ENCODE measurements around the gene ARRDC2. TPM values are rescaled to one million over a fixed set of nuclear protein-coding genes. Genes with fewer than 3 reads are reported as not detected.

Gene ARRDC2
- total RNA-seq: 10 to 100 TPM; 29.1 TPM

DNA sequence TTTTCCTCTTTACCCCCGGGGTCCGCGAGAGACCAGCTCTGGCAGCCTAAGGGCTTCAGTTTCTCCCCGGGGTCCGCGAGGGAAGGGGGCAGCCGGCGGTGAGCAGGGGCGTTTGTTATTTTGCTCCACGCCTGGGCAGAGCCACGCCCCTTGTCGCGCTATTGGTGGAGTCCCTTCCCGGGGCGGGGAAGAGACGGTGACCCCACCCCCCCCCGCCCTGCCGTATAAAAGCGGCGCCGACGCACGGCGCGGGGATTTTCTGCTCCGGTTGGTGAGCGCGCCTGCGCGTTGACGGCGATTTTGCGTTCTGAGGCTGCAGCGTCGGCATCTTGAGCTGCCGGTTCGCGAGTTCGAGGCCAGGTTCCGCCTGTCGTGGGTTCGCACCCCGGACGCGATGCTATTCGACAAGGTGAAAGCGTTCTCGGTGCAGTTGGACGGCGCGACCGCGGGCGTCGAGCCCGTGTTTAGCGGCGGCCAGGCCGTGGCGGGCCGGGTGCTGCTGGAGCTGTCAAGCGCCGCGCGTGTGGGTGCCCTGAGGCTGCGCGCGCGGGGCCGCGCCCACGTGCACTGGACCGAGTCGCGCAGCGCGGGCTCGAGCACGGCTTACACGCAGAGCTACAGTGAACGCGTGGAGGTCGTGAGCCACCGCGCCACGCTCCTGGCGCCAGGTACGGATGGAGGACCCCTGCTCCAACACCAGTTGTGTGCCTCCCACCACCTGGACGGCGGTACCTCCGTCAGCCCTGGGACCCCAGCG is at the start of gene ARRDC2:
Gene ARRDC2 (plus strand): TSS at position 254 of the 757 bp plus-strand sequence. CDS start 141 bp downstream, at position 395.
- H3K27ac Mint-ChIP-seq: peak within 1 kb of the TSS; percentile 82
- intact Hi-C loops (cut with micrococcal nuclease): loop anchor here (1.0 to 10.0 kb wide), 2 partner anchors 50 to 147 kb away; partner anchors contain the start of gene PIK3R2
- peak; percentile 95 for DNase-seq
- peak within 1 kb of the TSS; percentile 77 for H3K4me3 Mint-ChIP-seq
- no peaks in the 10 kb centered on the region for H3K27me3 Mint-ChIP-seq
- H3K9me3 Mint-ChIP-seq: no peaks in the 10 kb centered on the region
- CTCF ChIA-PET: interaction anchor here (0.6 to 6.1 kb wide), 16 partner anchors 8 to 144 kb away, joined by 3 to 151 read pairs (median 6); no protein-coding TSS in a partner anchor
- POLR2A ChIA-PET: interaction anchor here (1.3 to 3.9 kb wide), 6 partner anchors 16 to 81 kb away, joined by 3 to 24 read pairs (median 6); no protein-coding TSS in a partner anchor
- H3K4me1 Mint-ChIP-seq (ENCODE audit: low read depth): peaks cover 30% of the 10 kb centered on the region
- TF ChIP-seq, protein P1, sequence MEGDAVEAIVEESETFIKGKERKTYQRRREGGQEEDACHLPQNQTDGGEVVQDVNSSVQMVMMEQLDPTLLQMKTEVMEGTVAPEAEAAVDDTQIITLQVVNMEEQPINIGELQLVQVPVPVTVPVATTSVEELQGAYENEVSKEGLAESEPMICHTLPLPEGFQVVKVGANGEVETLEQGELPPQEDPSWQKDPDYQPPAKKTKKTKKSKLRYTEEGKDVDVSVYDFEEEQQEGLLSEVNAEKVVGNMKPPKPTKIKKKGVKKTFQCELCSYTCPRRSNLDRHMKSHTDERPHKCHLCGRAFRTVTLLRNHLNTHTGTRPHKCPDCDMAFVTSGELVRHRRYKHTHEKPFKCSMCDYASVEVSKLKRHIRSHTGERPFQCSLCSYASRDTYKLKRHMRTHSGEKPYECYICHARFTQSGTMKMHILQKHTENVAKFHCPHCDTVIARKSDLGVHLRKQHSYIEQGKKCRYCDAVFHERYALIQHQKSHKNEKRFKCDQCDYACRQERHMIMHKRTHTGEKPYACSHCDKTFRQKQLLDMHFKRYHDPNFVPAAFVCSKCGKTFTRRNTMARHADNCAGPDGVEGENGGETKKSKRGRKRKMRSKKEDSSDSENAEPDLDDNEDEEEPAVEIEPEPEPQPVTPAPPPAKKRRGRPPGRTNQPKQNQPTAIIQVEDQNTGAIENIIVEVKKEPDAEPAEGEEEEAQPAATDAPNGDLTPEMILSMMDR (IDR thresholded peaks at IDR 0.05): no peak
- H3K36me3 Mint-ChIP-seq (ENCODE audit: low read depth): peaks cover 40% of the 10 kb centered on the region
- peak; percentile 87 for ATAC-seq

GRCh38 chr19:17963936-17964691 is 43.9 kb upstream of the ARRDC2 start:
- no peak overlapping the region for H3K27ac Mint-ChIP-seq
- no peak overlapping the region for H3K4me3 Mint-ChIP-seq
- no peaks in the 10 kb centered on the region for H3K36me3 Mint-ChIP-seq (ENCODE audit: low read depth)
- intact Hi-C loops (cut with micrococcal nuclease): no loop called here
- DNase-seq (no peak), ATAC-seq (no peak)
- H3K9me3 Mint-ChIP-seq: no peaks in the 10 kb centered on the region
- CTCF ChIA-PET: no interaction called here
- TF ChIP-seq, protein P1 (IDR thresholded peaks at IDR 0.05): no peak
- H3K4me1 Mint-ChIP-seq (ENCODE audit: low read depth): peaks cover 7% of the 10 kb centered on the region
- H3K27me3 Mint-ChIP-seq: peaks cover 37% of the 10 kb centered on the region
- POLR2A ChIA-PET: interaction anchor here (0.5 kb wide), 1 partner anchor 104 kb away, joined by 3 read pairs; no protein-coding TSS in a partner anchor

GRCh38 chr19:17965370-17966128 is 42.4 kb upstream of the ARRDC2 start:
- Mint-ChIP-seq H3K27me3 (peaks cover 37% of the 10 kb centered on the region), H3K36me3 (ENCODE audit: low read depth) (no peaks in the 10 kb centered on the region), H3K4me1 (ENCODE audit: low read depth) (peaks cover 7% of the 10 kb centered on the region), H3K4me3 (no peak overlapping the region), H3K27ac (no peak overlapping the region), H3K9me3 (no peaks in the 10 kb centered on the region)
- ChIA-PET POLR2A (interaction anchor here (0.7 kb wide), 1 partner anchor 337 kb away, joined by 3 read pairs; no protein-coding TSS in a partner anchor), CTCF (interaction anchor here (1.0 to 2.0 kb wide), 2 partner anchors 27 to 33 kb away, joined by 3 to 6 read pairs; partner anchors contain the start of gene CCDC124)
- TF ChIP-seq, protein P1 (IDR thresholded peaks at IDR 0.05): no peak
- intact Hi-C loops (cut with micrococcal nuclease): no loop called here
- DNase-seq (peak; percentile 27), ATAC-seq (peak; percentile 55)

- H3K27me3 Mint-ChIP-seq: peaks cover 37% of the 10 kb centered on the region
- H3K4me1 Mint-ChIP-seq (ENCODE audit: low read depth): peaks cover 7% of the 10 kb centered on the region
- no peak for DNase-seq
- TF ChIP-seq, protein P1 (IDR thresholded peaks at IDR 0.05): no peak
- no peak overlapping the region for H3K27ac Mint-ChIP-seq
- no peak overlapping the region for H3K4me3 Mint-ChIP-seq
- ChIA-PET POLR2A (interaction anchor here (1.6 kb wide), 1 partner anchor 14 kb away, joined by 5 read pairs; no protein-coding TSS in a partner anchor), CTCF (interaction anchor here (1.0 to 2.0 kb wide), 2 partner anchors 28 to 33 kb away, joined by 3 to 6 read pairs; partner anchors contain the start of gene CCDC124)
- no peaks in the 10 kb centered on the region for H3K36me3 Mint-ChIP-seq (ENCODE audit: low read depth)
- no peaks in the 10 kb centered on the region for H3K9me3 Mint-ChIP-seq
- intact Hi-C loops (cut with micrococcal nuclease): no loop called here
- ATAC-seq: no peak
These were observed 41.9 kb upstream of the ARRDC2 start for GRCh38 chr19:17966129-17966483.

All from activated CD8-positive, alpha-beta T cell treated with anti-CD3 and anti-CD28 coated beads for 36 hours (primary cell).